HG03066 (cell line): Measurements from ENCODE around the gene RBM28.

Experiments
- ATAC-seq: cut with Tn5 transposase; IDR thresholded peaks from one replicate; pipeline ENCODE4 v1.9.1; 2021; ENCODE audit warnings: low read depth; ENCODE audit not compliant: unreplicated experiment

RBM28 gene

GRCh38 chr7:128351296-128352152 lies 7.8 kb upstream of the RBM28 start:
- no peak for ATAC-seq

DNA sequence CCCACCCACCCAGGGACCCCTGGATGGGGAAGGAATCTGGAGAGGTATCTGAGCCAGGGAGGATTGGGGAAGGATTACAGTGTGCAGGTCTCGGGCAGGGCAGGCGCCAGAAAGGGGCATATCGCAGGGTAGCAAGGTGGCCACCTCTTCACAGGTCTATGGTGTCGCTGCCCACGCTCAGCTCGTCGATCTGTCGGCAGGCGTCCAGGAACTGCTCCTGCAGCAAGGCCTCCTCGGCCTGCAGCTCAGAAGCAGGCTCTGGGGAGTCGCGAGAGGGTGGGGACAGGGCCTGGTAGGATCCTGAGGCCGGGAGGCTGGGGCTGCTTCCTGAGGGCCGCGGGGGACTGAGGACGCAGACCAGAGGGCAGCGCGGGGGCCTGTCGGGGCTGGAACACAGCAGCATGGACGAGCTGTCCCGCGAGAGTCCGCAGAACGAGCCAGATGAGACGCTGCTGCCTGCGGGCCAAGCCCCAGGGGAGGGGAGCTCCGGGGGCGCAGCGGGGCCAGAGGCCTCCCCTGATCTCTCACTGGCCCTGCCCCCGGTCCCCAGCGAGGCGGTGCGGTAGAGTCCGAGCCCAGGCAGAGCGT lies 7.1 kb upstream of the RBM28 start:
- no peak for ATAC-seq

DNA sequence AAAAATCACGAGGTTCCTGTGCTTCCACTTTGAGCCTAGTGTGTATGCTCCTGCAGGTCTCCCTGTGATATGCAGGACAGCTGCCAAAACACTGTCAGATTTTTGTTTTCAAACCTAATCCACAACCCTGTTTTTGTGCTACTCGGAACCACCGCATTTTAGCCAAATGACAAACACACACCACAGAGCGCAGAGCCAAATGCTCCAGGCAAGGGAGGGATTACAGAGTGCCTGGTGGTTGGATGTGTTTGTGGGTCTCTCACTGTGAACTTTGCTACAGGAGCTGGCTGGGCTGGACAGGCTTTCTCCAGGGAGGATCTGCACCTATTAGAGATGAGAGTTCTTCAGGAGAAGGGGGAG lies 5.7 kb upstream of the RBM28 start:
- ATAC-seq: no peak

DNA sequence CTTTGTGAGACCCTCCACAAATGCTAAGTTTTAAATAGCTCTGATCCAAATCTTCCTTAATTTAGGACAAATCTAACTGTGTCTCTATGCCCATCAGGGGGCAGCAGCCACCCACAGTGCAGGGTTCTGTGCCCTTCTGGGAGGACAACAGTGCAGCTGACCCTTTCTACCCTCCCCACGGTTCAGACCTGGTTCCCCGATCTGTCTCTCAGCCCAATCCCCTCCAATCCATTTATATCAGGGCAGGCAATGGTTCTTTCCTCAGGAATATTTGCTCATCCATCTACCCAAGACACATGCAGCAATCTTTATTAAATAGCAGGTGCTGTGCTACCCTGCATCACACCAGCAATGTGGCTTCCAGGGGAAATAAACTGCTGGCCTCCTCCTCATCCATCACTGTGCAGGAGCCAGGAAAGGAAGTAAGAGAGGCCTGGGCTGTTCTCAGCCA lies 4.0 kb upstream of the RBM28 start:
- no peak for ATAC-seq

- no peak for ATAC-seq
These were observed 695 bp upstream of the RBM28 start for GRCh38 chr7:128344431-128344774.

- ATAC-seq: no peak
These were observed 2.0 kb downstream of the RBM28 start for GRCh38 chr7:128341733-128342132.

GRCh38 chr7:128335730-128336129 lies 8.0 kb downstream of the RBM28 start:
- ATAC-seq: no peak

- no peak for ATAC-seq
These were observed 19.4 kb downstream of the RBM28 start for GRCh38 chr7:128324368-128324680.

DNA sequence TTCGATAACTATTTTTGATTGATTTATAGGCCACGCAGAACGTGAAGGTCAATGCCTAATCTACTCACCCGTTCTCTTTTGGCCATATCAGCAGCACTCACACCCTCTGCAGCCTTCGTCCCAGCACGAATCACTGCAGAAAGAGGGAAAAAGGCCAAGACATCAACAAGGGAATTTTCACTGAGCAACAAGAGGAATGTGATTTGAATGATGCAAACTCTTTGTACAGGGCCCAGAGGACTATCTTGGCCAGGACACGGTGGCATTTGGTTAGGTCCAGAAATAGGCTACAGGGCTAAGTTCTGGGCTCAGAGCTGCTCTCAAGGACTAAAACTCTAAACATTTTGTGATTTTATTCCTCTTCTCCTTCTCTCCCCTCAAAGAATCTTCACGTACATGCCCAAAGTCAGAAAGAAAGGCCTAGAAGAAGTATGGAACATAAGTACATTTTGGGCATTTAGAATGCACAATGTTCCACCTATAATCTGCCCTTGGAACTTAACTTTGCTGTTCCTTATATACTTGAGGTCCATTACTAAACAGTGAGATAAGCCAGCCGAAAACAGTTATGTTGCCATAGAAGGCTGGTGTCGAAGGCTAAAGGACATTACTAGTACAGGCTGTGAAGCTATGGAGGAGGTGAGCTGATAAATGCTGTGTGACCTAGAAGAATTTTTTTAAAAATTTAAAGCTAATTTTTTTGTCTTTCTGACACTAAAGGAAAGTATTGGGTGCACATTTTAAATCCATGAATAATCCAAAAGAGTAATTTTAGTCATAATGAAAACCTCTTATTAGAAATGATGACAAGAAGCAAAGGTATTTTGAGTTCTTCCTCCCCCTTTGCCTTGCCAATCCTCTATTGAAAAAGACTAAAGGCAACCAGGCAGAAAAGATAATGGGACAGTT lies 20.0 kb downstream of the RBM28 start:
- no peak for ATAC-seq

- no peak for ATAC-seq
These were observed 20.7 kb downstream of the RBM28 start for GRCh38 chr7:128323040-128323439.

DNA sequence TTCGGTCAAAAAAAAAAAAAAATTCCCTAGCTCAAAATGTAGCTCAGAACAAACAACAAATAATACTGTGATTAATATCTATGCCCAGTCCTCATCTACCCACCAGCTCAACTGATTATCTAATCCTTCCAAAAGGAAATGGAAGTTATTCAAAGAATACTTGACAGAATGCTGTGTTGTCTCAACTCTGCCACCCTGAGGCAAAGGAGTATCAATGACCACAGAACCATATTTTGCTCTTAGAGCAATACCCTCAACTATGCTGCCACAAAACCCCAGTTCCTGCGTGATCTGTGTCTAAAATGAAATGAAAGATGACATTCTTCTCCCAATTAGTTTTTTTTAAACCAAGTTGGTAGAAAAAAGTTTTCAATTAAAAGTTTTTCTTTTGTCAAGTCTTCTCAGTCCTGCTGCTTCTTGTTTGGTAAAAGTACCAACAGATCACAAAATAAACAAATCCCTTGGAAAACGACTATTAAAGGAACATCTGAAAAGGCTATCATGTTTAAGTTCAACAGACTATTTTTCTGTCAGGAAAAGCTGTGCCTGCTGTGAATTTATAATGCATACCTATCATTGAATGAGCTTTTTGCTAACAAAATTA lies 21.6 kb downstream of the RBM28 start:
- ATAC-seq: no peak

DNA sequence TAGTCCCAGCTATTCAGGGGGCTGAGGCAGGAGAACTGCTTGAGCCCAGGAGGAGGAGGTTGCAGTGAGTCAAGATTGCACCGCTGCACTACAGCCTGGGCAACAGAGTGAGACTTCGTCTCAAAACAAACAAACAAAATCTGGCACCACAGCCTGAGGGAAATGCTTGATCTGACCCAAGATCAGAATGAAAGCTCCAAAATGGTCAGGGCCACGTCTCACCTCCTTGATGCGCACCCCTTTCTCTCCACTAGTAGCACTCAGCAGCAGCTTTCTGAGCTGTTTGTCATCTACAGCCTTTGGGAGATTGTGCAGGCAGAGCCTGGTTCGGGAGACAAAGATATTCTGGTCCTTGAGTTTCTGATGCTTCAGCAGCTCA lies 22.7 kb downstream of the RBM28 start:
- ATAC-seq: no peak

- ATAC-seq: no peak
These were observed 25.0 kb downstream of the RBM28 start for GRCh38 chr7:128318691-128319090.

- no peak for ATAC-seq
These were observed 32.7 kb downstream of the RBM28 start for GRCh38 chr7:128311013-128311412.

DNA sequence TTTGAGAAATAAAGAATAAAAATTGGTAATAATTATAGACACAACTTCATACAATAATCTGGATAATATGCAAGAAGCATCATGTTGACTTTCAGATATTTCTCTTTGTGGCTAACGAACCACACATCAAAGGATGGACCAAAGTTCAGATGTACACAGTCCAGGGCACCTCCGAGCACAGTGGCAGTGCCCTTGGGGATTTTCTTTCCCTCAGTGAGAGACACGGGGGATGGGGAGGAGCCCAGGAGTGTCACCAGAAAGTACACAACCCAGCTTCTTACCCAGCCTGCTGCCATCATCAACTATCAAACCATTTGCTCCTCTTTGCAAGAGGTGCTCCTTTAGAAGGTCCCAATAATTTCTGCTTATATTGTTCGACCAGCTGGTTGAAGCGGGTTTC lies 33.2 kb downstream of the RBM28 start:
- no peak for ATAC-seq

- no peak for ATAC-seq
These were observed 33.7 kb downstream of the RBM28 start for GRCh38 chr7:128309976-128310375.

DNA sequence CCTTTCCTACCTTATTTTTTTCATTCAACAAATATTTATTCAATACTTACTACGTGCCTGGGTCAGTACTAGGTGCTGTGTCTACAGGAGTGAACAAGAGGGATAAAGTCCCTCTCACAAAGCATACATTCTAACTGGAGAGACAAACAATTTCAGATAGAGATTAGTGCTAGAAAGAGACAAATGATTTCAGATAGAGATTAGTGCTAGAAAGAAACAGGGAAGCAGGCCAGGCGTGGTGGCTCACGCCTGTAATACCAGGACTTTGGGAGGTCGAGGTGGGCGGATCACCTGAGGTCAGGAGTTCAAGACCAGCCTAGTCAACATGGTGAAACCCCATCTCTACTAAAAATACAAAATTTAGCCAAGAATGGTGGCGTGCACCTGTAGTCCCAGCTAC lies 34.6 kb downstream of the RBM28 start:
- no peak for ATAC-seq

DNA sequence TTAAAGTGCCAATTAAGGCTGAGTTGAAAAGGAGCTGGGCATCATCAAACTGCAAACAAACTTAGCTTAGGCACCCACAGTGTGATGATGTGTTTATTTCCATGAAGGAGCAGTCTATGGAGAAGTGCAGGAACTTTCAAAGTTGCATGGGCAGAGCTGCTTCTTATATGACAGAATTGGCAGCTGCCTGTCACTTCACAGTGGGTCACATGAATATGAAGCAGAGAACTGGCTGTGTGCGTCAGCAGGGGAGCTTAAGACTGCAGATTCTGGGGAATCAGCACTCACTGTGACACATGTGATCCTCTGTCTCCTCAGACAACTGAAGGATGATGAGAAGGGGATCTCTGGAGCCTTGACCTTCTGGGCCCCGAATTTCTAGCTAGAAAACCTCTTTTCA lies 36.6 kb downstream of the RBM28 start:
- ATAC-seq: no peak

DNA sequence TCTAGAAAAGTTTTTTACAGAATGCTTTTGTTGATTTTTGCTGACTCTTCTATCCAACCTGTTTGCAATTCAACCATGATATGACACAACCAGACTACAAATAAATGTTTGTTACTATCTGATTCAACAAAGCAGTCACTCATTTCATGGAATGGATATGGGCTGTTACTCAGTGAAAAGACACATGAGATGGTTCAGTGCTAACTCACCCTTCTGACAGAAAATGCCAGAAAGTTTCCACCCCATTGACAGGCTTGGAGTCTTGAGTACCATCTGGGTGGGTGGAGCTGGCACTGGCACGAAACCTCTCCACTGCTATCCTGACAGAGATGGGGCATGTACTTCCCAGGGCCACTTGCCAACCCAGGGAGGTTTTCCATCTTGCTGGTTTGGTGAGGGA lies 39.5 kb downstream of the RBM28 start:
- ATAC-seq: no peak

DNA sequence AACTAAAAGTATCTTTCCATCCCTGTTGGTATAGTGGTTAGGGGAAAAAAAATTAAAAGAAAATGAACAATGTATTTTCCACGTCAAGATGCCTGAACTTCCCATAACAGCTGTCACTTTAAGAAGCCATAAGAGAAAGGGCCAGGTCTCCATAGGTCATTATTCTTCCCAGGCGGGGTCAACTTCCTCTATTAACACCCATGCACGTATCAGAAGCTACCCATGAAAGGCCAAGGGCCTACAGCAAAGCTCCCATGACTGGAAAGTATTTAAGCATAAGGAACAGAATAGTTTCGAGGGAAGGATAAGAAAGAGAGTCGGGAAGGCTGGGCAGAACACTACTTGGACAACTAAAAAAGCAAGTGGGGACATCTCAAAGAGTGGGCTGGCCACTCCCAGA lies 40.1 kb downstream of the RBM28 start:
- ATAC-seq: no peak

DNA sequence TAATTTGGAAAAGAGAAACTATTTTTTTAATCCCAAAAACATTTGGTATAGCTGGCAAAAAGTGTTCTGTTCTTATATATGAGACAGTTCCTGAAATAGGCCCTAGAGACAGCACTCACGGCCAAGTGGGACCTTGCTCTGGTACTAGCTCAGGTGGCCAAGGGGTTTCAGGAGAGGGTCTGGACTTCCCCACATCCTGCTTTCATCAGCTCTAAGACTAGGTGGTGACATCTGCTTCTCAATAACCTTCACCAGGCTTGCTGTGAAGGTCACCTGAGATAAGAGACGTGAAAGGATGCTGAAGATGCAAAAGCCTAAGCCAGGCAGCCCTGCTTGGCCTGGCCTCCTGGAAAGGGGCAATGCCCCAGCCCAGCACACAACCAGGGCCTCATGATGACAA lies 40.6 kb downstream of the RBM28 start:
- ATAC-seq: no peak
